ENCODE measurements around the gene ZCCHC7. TPM values are rescaled to one million over a fixed set of nuclear protein-coding genes. Genes with fewer than 3 reads are reported as not detected.

Gene ZCCHC7
- total and polyA plus RNA-seq, 9 of the 15 experiments (the other 6 are each of a cell fraction or from before 2014, with no cell fraction given) = 34.1 to 68.9 (median 48.8) TPM

GRCh38 chr9:37342895-37343294 lies 222.5 kb downstream of the ZCCHC7 start:
- Histone ChIP-seq H3K79me2 (ENCODE audit: control insufficient read depth, insufficient read depth, low read length) (peaks cover 13% of the 10 kb centered on the region; the same call in 2 of the 3 replicates), H3K9me3 (replicated peaks; ENCODE audit: control insufficient read depth, insufficient read depth, low read depth, low read length) (no peaks in the 10 kb centered on the region), H3K9me1 (ENCODE audit: control insufficient read depth, insufficient read depth, low read length) (no peaks in the 10 kb centered on the region), H3K4me2 (ENCODE audit: insufficient read depth, low read length) (no peak overlapping the region), H3K36me3 (ENCODE audit: control insufficient read depth, insufficient read depth, low read length) (peaks cover 6% of the 10 kb centered on the region; the same call in 1 of the 3 replicates), H3K4me1 (replicated peaks in 1 of 2; ENCODE audit: control insufficient read depth in 2 of 2, insufficient read depth in 2 of 2, low read length in 2 of 2) (peaks cover 0 to 9% of the 10 kb centered on the region in 2 experiments; a peak in 2 of 5 replicates), H2AFZ (ENCODE audit: low read depth, low read length) (no peak overlapping the region), H3K4me3 (no peak overlapping the region), H4K20me1 (replicated peaks; ENCODE audit: control insufficient read depth, insufficient read depth, low read length) (no peaks in the 10 kb centered on the region), H3K27me3 (ENCODE audit: control insufficient read depth in 2 of 2, insufficient read depth in 2 of 2, low read length in 2 of 2) (no peaks in the 10 kb centered on the region), H3K9ac (ENCODE audit: insufficient read depth in 1 of 2, low read depth in 2 of 2, low read length in 2 of 2) (no peak overlapping the region), H3K27ac (ENCODE audit: extremely low read depth, low read depth, low read length) (no peak overlapping the region)
- 74% methylated on average over 5 of the region's 5 CpGs for WGBS (ENCODE audit: insufficient coverage, low coverage, missing lambda C conversion rate)
- TF ChIP-seq ZEB2 (IDR thresholded peaks at IDR 0.05) (no peak), ZBTB34 (CRISPR knock-in tag; IDR thresholded peaks at IDR 0.05) (no peak), ATF4 (CRISPR knock-in tag; IDR thresholded peaks at IDR 0.05) (no peak), RFX1 (IDR thresholded peaks at IDR 0.05) (no peak), CC2D1A (IDR thresholded peaks at IDR 0.05) (no peak), RNF2 (IDR thresholded peaks at IDR 0.05) (no peak), STAT5B (CRISPR knock-in tag; IDR thresholded peaks at IDR 0.05) (no peak), PTRF (tag; IDR thresholded peaks at IDR 0.05) (no peak), MBD1 (CRISPR knock-in tag; IDR thresholded peaks at IDR 0.05) (no peak), ARID2 (IDR thresholded peaks at IDR 0.05) (no peak), HNRNPUL1 (IDR thresholded peaks at IDR 0.05; ENCODE audit: low read length) (no peak), ZNF280B (CRISPR knock-in tag; IDR thresholded peaks at IDR 0.05) (no peak)
- CTCF ChIA-PET (ENCODE audit: low intra/inter-chr PET ratio) = no interaction called here
- ATAC-seq (no peak), FAIRE-seq (no peak), DNase-seq (ENCODE audit: extremely low read depth in 1 of 4, low spot score in 3 of 4) (no peak)
- intact Hi-C loops (cut with micrococcal nuclease) (no loop called here), in situ Hi-C loops (cut with MboI) (no loop called here)
- no TSS peak for BruUV-seq (replicated peaks)
- POLR2A ChIA-PET = no interaction called here
